Breast epithelium (tissue), 4 donors: ENCODE measurements around the gene ASS1. TPM values are rescaled to one million over a fixed set of nuclear protein-coding genes. Genes with fewer than 3 reads are reported as not detected.

Experiments
- DNase-seq, 2 donors: peaks; one replicate each; pipeline ENCODE4 v3.0.0-alpha.2; 2019; ENCODE audit warnings: low spot score in 2 of 2
- H3K27ac ChIP-seq, 2 donors: fragments of 200-600 bp; sonication (generic) in 1 of 2; one replicate each; pipeline ENCODE4 v1.5.1; 2016 to 2019; ENCODE audit warnings: mild to moderate bottlenecking in 1 of 2
- H3K27me3 ChIP-seq, 2 donors: fragments of 200-600 bp; sonication (generic) in 1 of 2; one replicate each; pipeline versions ENCODE4 v1.5.1 to v1.6.0; 2017 to 2019; ENCODE audit warnings: control low read depth in 1 of 2, mild to moderate bottlenecking in 1 of 2
- H3K36me3 ChIP-seq: fragments of 200-600 bp; one replicate; pipeline ENCODE4 v1.5.1; 2019
- H3K4me1 ChIP-seq, 2 donors: fragments of 200-600 bp; sonication (generic); one replicate each; pipeline ENCODE4 v1.5.1; 2016 to 2019; ENCODE audit warnings: control low read depth in 1 of 2
- H3K4me3 ChIP-seq, 3 donors: fragments of 200-600 bp; sonication (generic); 1 replicate in 2 of 3; 2 replicates in 1 of 3; pipeline ENCODE4 v1.5.1; 2016 to 2019; ENCODE audit warnings: mild to moderate bottlenecking in 3 of 3, moderate library complexity in 2 of 3
- H3K9me3 ChIP-seq, 2 donors: fragments of 200-600 bp; sonication (generic) in 1 of 2; one replicate each; pipeline ENCODE4 v1.5.1; 2016 to 2019; ENCODE audit warnings: control low read depth in 1 of 2
- POLR2A ChIP-seq: fragments of 450-650 bp; IDR thresholded peaks from one replicate; pipeline ENCODE4 v1.6.1; 2016; ENCODE audit warnings: antibody characterized with exemption, mild to moderate bottlenecking, moderate library complexity
- POLR2AphosphoS5 ChIP-seq, 3 donors: sonication (generic); formaldehyde crosslinking; IDR thresholded peaks; one replicate each; pipeline ENCODE4 v1.6.1; 2017; ENCODE audit warnings: antibody characterized with exemption in 3 of 3
- intact Hi-C: fragments of 100-400 bp; cut with DNase I; formaldehyde crosslinking; loops from one replicate; pipeline ENCODE4 v1.15.1; 2023; ENCODE audit warnings: low total_unique reads
- total RNA-seq, 3 donors: library from RNA; depleted of rRNA; stranded (reverse); fragments of >200 nt; gene quantifications; one replicate each; pipeline ENCODE4 v1.1.0, GENCODE V29; 2016
- TF ChIP-seq, protein P1 (sequence below), 3 donors: fragments of 450-650 bp; IDR thresholded peaks; one replicate each; pipeline ENCODE4 v1.5.1; 2016 to 2017; ENCODE audit warnings: antibody characterized with exemption in 3 of 3, mild to moderate bottlenecking in 3 of 3, moderate library complexity in 3 of 3

Gene ASS1
- total RNA-seq, 3 donors from 2014 or later = 167 to 514 (median 190) TPM

GRCh38 chr9:130543859-130544258 lies 99.1 kb downstream of the ASS1 start:
- DNase-seq = no peak
- Histone ChIP-seq H3K36me3 (no peaks in the 10 kb centered on the region), H3K27ac (no peak overlapping the region), H3K4me3 (no peak overlapping the region), H3K9me3 (no peaks in the 10 kb centered on the region), H3K4me1 (no peaks in the 10 kb centered on the region), H3K27me3 (peaks cover 0 to 23% of the 10 kb centered on the region in 2 donors)
- TF ChIP-seq POLR2A (no peak), POLR2AphosphoS5 (IDR thresholded peaks at IDR 0.05) (no peak)
- TF ChIP-seq, protein P1, sequence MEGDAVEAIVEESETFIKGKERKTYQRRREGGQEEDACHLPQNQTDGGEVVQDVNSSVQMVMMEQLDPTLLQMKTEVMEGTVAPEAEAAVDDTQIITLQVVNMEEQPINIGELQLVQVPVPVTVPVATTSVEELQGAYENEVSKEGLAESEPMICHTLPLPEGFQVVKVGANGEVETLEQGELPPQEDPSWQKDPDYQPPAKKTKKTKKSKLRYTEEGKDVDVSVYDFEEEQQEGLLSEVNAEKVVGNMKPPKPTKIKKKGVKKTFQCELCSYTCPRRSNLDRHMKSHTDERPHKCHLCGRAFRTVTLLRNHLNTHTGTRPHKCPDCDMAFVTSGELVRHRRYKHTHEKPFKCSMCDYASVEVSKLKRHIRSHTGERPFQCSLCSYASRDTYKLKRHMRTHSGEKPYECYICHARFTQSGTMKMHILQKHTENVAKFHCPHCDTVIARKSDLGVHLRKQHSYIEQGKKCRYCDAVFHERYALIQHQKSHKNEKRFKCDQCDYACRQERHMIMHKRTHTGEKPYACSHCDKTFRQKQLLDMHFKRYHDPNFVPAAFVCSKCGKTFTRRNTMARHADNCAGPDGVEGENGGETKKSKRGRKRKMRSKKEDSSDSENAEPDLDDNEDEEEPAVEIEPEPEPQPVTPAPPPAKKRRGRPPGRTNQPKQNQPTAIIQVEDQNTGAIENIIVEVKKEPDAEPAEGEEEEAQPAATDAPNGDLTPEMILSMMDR (IDR thresholded peaks at IDR 0.05) = no peak
- intact Hi-C loops = no loop called here

GRCh38 chr9:130544364-130544763 lies 99.6 kb downstream of the ASS1 start:
- H3K9me3 ChIP-seq = no peaks in the 10 kb centered on the region
- TF ChIP-seq POLR2AphosphoS5 (IDR thresholded peaks at IDR 0.05) (no peak), POLR2A (no peak)
- TF ChIP-seq, protein P1 (IDR thresholded peaks at IDR 0.05) = no peak
- DNase-seq = no peak
- H3K27ac ChIP-seq = no peak overlapping the region
- H3K4me1 ChIP-seq = no peaks in the 10 kb centered on the region
- intact Hi-C loops = no loop called here
- H3K4me3 ChIP-seq = no peak overlapping the region
- peaks cover 0 to 22% of the 10 kb centered on the region in 2 donors for H3K27me3 ChIP-seq
- H3K36me3 ChIP-seq = no peaks in the 10 kb centered on the region

DNA sequence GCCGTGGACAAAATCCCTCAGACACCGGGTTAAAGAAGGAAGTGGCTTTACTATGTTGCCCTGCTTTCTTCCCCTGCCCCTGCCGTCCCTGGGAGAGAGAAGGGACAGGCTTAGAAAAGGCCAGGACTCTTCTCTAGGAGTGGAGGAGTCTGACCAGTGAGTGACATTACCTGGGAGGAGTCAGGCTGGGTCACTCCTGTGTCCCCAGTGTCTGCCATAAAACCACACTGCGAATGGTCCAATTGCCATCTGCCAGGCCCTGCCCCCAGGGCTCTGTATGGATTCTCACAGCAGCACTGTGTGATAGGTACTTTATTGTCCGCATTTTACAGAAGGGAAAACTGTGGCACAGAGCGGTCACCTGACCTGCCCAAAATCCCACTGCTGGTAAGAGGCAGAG lies 103.3 kb downstream of the ASS1 start:
- no peaks in the 10 kb centered on the region for H3K36me3 ChIP-seq
- no peak overlapping the region for H3K4me3 ChIP-seq
- intact Hi-C loops = no loop called here
- DNase-seq = no peak
- no peaks in the 10 kb centered on the region for H3K9me3 ChIP-seq
- TF ChIP-seq POLR2A = no peak
- TF ChIP-seq, protein P1 (IDR thresholded peaks at IDR 0.05) = no peak
- no peak for TF ChIP-seq POLR2AphosphoS5 (IDR thresholded peaks at IDR 0.05)
- H3K27me3 ChIP-seq = peaks cover 0 to under 1% of the 10 kb centered on the region in 2 donors
- no peaks in the 10 kb centered on the region for H3K4me1 ChIP-seq
- no peak overlapping the region for H3K27ac ChIP-seq

- Histone ChIP-seq H3K36me3 (no peaks in the 10 kb centered on the region), H3K4me1 (no peaks in the 10 kb centered on the region), H3K9me3 (no peaks in the 10 kb centered on the region), H3K27ac (no peak overlapping the region), H3K4me3 (no peak overlapping the region), H3K27me3 (no peaks in the 10 kb centered on the region)
- intact Hi-C loops = no loop called here
- DNase-seq = no peak
- TF ChIP-seq, protein P1 (IDR thresholded peaks at IDR 0.05) = no peak
- TF ChIP-seq POLR2AphosphoS5 (IDR thresholded peaks at IDR 0.05) (no peak), POLR2A (no peak)
Measured at GRCh38 chr9:130549093-130549735, 104.5 kb downstream of the ASS1 start.

Other genes starting within 250 kb of the ASS1 start
- 1 to 10 TPM in 1 of 3 donors, under 1 TPM in 2; 0.29 to 3.8 (median 0.98) TPM for gene HMCN2, start 179.2 kb upstream of the ASS1 start, total RNA-seq
- gene FUBP3, start 134.6 kb downstream of the ASS1 start, total RNA-seq = 10 to 100 TPM; 36.6 to 42.6 (median 38.7) TPM
- not detected for gene PRDM12, start 219.6 kb downstream of the ASS1 start, total RNA-seq
- 10 to 100 TPM; 17.8 to 32.2 (median 30.2) TPM for gene EXOSC2, start 248.8 kb downstream of the ASS1 start, total RNA-seq